Adrenal gland (tissue), 12 donors: Measurements from ENCODE around the gene TTC4. TPM values are rescaled to one million over a fixed set of nuclear protein-coding genes. Genes with fewer than 3 reads are reported as not detected.

Experiments used
- DNase-seq, 7 donors: peaks; one replicate each; pipeline ENCODE4 v3.0.0-alpha.2; 2019 to 2020
- H3K27ac ChIP-seq, 5 donors: fragments of 200-600 bp; sonication (generic) in 4 of 5; 1 replicate in 3 of 5; 2 replicates in 2 of 5; pipeline versions ENCODE4 v1.5.1 to v1.8.0; 2016 to 2020; ENCODE audit warnings: mild to moderate bottlenecking in 1 of 5
- H3K27me3 ChIP-seq: fragments of 200-600 bp; 2 replicates; pipeline ENCODE4 v1.8.0; 2021
- H3K36me3 ChIP-seq, 2 donors: fragments of 200-600 bp; replicated peaks in 1 of 2; 1 replicate in 1 of 2; 2 replicates in 1 of 2; pipeline versions ENCODE4 v1.5.1 to v1.8.0; 2018 to 2022
- H3K4me1 ChIP-seq, 2 donors: fragments of 200-600 bp; replicated peaks in 1 of 2; 1 replicate in 1 of 2; 2 replicates in 1 of 2; pipeline versions ENCODE4 v1.5.1 to v1.8.0; 2018 to 2021
- H3K4me3 ChIP-seq, 4 donors: fragments of 200-600 bp; sonication (generic) in 3 of 4; one replicate each; pipeline ENCODE4 v1.5.1; 2016 to 2018
- H3K9me3 ChIP-seq, 3 donors: fragments of 200-600 bp; sonication (generic) in 1 of 3; replicated peaks in 1 of 3; 1 replicate in 2 of 3; 2 replicates in 1 of 3; pipeline versions ENCODE4 v1.5.1 to v1.8.0; 2016 to 2021
- POLR2A ChIP-seq, 2 donors: fragments of 450-650 bp; IDR thresholded peaks; one replicate each; pipeline ENCODE4 v1.6.1; 2017; ENCODE audit warnings: antibody characterized with exemption in 2 of 2, mild to moderate bottlenecking in 2 of 2, moderate library complexity in 1 of 2
- WGBS, 4 donors: extraction: QIAGEN DNeasy Blood & Tissue Kit in 2 of 4; methylation state at CpG; one replicate each; pipeline versions ENCODE4 v1.1.5 to v1.1.7; 2013 to 2017; 5-methylcytosine and 5-hydroxymethylcytosine counted together
- intact Hi-C, 2 donors: fragments of 100-400 bp; cut with DNase I; formaldehyde crosslinking; loops; one replicate each; pipeline versions ENCODE4 v1.14.1 to v1.15.0; 2022 to 2023
- polyA plus RNA-seq, 3 donors: library from polyadenylated mRNA; stranded (reverse); fragments of 200-250 nt in 2 of 3; fragments of 350-450 nt in 1 of 3; fragmentation: Illumina TruSeq in 1 of 3; extraction: RNeasy Lipid Tissue Mini Kit (QIAGEN cat#74804) in 1 of 3; gene quantifications; one replicate each; pipeline ENCODE4 v1.2.3, GENCODE V29; 2013 to 2014
- total RNA-seq, 9 donors: library from RNA; depleted of rRNA in 4 of 9; stranded (reverse); fragments of >200 nt in 4 of 9; fragments of 120-200 nt in 1 of 9; fragmentation: NEBNext Ultra II Directional in 1 of 9; extraction: Animal tissue kit (Norgen Biotek cat#: 25700) in 1 of 9; gene quantifications; one replicate each; pipeline versions ENCODE4 v1.1.0 to v1.2.4, GENCODE V29; 2013 to 2023
- TF ChIP-seq, protein P1 (sequence below), 6 experiments: fragments of 450-650 bp in 4 of 6; fragments of 200-600 bp in 2 of 6; sonication (generic) in 1 of 6; IDR thresholded peaks; 1 replicate in 5 of 6; 2 replicates in 1 of 6; pipeline versions ENCODE4 v1.5.1 to v1.8.0; 2016 to 2021; ENCODE audit warnings: antibody characterized with exemption in 6 of 6, mild to moderate bottlenecking in 2 of 6, moderate library complexity in 1 of 6
- donor health status: healthy with polysubstance abuse.
- donor health status: Bipolar disorder and iron deficiency.
- donor health status: DM: yes; HTN: yes; CAD: no.
- donor health status: DM: no; HTN: no; CAD: no.
- donor health status: DM: no; HTN: no; CAD: no.
- donor health status: DM: yes; HTN: yes; CAD: no.

The TTC4 gene
- total and polyA plus RNA-seq, 12 donors: 7.0 to 59.9 (median 18.6) TPM

DNA sequence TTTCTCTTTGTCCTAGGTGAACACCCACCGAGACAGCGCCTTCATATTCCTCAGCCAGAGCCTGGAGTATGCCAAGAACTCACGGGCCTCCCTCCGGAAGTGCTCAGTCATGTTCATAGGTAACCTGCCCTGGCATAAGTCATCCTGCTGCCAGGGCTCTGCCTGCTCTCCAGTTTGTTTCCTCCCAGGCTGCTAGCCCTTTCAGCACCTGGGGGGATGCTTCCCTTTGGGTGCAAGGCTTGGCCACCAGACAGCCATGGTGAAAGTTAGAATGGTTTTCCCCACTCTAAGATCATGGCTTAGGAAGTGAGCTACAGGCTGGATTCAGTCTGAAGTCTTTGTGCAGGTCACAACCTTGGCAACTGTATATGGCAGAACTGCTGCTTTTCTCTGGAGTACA is 9.2 kb upstream of the TTC4 start:
- no peaks in the 10 kb centered on the region for H3K36me3 ChIP-seq
- no peaks in the 10 kb centered on the region for H3K9me3 ChIP-seq
- H3K4me3 ChIP-seq: no peak overlapping the region
- no peak for TF ChIP-seq POLR2A (IDR thresholded peaks at IDR 0.05)
- H3K27me3 ChIP-seq: no peaks in the 10 kb centered on the region
- 79 to 89% (median 86%) methylated on average over 3 to 4 of the region's 4 CpGs for WGBS, 4 donors
- intact Hi-C loops: no loop called here
- no peak for DNase-seq
- no peak overlapping the region for H3K27ac ChIP-seq
- H3K4me1 ChIP-seq: no peaks in the 10 kb centered on the region

DNA sequence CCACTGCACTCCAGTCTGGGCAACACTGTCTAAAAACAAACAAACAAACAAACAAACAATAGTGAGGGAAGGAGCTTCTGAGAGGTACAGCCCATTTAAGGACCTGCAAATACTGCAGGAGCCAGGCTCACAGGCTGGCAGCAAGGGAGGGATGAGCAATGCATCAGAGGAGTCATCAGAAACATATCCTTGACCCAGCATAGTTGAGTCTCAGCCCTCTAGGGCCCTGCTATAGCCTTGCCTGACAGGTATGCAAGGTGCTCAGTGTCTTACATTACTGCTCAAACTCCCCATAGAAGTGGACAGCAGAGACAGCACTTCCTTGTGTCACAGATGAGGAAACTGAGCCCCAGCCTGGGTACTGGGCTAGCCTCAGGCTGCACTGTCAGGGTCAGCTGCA is 7.3 kb upstream of the TTC4 start:
- DNase-seq: no peak
- H3K27ac ChIP-seq: no peak overlapping the region
- no peaks in the 10 kb centered on the region for H3K27me3 ChIP-seq
- H3K36me3 ChIP-seq: no peaks in the 10 kb centered on the region
- TF ChIP-seq, protein P1, sequence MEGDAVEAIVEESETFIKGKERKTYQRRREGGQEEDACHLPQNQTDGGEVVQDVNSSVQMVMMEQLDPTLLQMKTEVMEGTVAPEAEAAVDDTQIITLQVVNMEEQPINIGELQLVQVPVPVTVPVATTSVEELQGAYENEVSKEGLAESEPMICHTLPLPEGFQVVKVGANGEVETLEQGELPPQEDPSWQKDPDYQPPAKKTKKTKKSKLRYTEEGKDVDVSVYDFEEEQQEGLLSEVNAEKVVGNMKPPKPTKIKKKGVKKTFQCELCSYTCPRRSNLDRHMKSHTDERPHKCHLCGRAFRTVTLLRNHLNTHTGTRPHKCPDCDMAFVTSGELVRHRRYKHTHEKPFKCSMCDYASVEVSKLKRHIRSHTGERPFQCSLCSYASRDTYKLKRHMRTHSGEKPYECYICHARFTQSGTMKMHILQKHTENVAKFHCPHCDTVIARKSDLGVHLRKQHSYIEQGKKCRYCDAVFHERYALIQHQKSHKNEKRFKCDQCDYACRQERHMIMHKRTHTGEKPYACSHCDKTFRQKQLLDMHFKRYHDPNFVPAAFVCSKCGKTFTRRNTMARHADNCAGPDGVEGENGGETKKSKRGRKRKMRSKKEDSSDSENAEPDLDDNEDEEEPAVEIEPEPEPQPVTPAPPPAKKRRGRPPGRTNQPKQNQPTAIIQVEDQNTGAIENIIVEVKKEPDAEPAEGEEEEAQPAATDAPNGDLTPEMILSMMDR (IDR thresholded peaks at IDR 0.05): no peak
- no peak for TF ChIP-seq POLR2A (IDR thresholded peaks at IDR 0.05)
- H3K9me3 ChIP-seq: no peaks in the 10 kb centered on the region
- intact Hi-C loops: no loop called here
- H3K4me3 ChIP-seq: no peak overlapping the region
- H3K4me1 ChIP-seq: no peaks in the 10 kb centered on the region

DNA sequence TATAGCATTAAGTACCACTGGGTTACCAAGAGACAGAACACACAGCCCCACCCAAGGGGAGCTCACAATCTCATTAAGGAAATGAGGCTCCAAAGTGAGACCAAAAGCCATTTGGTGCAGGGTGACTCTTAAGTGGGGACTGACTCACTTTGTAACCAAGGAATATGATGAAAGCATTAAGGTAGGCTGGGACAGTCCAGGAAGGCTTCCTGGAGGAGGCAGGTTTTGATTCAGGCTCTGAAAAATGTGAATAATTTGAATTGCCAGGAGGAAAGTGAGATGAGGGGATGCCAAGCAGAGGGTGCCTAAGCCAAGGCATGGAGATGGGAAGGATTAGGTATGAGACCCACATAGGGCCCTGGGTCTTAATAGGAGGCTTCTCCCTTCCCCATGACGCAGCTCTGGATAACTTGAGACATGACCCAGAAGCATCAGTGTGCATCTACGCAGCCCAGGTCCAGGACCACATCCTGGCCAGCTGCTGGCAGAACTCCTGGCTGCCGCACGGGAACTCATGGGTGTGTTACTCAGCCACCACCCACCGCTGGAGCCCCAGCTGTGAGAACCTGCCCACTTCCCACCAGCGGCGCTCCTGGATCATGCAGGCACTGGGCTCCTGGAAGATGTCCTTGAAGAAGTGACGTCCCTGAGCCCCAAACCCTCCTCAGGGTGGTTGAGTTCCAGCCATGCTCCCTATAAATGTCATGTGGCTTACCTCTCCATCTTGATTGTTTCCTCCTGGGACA is 5.9 kb upstream of the TTC4 start:
- 75 to 80% (median 76%) methylated on average over 3 to 8 of the region's 8 CpGs for WGBS, 4 donors
- H3K27ac ChIP-seq: no peak overlapping the region
- H3K4me1 ChIP-seq: peaks cover 0 to 2% of the 10 kb centered on the region in 2 donors
- H3K4me3 ChIP-seq: no peak overlapping the region
- no peaks in the 10 kb centered on the region for H3K36me3 ChIP-seq
- no peak for TF ChIP-seq POLR2A (IDR thresholded peaks at IDR 0.05)
- TF ChIP-seq, protein P1 (IDR thresholded peaks at IDR 0.05): no peak
- intact Hi-C loops: no loop called here
- H3K27me3 ChIP-seq: no peaks in the 10 kb centered on the region
- no peak for DNase-seq
- H3K9me3 ChIP-seq: no peaks in the 10 kb centered on the region

DNA sequence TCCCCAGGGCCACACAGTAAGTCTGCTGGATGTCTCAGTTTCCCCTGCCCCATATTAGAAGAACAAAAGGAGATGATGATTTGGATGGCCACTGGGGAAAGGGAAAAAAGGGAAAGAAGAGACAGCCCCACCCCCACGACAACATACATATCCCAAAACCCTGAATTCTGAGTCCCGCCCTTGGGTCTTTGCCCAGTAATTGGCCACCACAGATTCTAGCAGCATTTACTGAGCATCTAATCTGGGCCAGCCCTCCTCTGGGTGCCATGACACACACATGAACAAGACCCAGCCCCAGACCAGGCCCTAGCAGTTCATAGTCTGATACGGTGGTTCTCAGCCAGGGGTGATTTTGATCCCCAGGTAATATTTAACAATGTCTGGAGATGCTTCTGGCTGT is 5.2 kb upstream of the TTC4 start:
- no peaks in the 10 kb centered on the region for H3K36me3 ChIP-seq
- WGBS, 4 donors: 74 to 84% (median 82%) methylated on average over 3 of the region's 3 CpGs
- no peaks in the 10 kb centered on the region for H3K27me3 ChIP-seq
- no peak overlapping the region for H3K27ac ChIP-seq
- DNase-seq: no peak
- TF ChIP-seq, protein P1 (IDR thresholded peaks at IDR 0.05): no peak
- TF ChIP-seq POLR2A (IDR thresholded peaks at IDR 0.05): no peak
- intact Hi-C loops: no loop called here
- H3K9me3 ChIP-seq: no peaks in the 10 kb centered on the region
- H3K4me3 ChIP-seq: no peak overlapping the region
- peaks cover 0 to 8% of the 10 kb centered on the region in 2 donors for H3K4me1 ChIP-seq

DNA sequence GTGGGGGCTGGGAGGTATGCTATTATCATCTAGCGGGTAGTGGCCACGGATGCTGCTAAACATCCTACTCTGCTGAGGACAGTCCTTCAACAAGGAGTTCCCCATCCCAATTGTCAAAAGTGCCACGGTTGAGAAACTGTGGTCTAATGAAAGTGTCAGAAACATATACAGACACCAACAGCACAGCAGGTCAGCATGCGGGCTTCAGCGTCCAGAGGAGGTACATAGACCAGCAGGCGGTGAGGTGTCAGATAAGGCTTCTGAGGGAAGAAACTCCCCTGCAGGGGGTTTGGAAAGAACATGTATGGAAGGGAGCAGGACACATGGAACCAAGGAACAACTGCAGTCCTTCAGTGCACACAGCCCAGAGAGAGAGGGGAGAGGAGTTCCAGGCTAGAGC is 4.8 kb upstream of the TTC4 start:
- WGBS, 4 donors: 78 to 85% (median 80%) methylated on average over 6 of the region's 6 CpGs
- no peak for TF ChIP-seq POLR2A (IDR thresholded peaks at IDR 0.05)
- TF ChIP-seq, protein P1 (IDR thresholded peaks at IDR 0.05): no peak
- no peak for DNase-seq
- Histone ChIP-seq H3K4me3 (no peak overlapping the region), H3K9me3 (no peaks in the 10 kb centered on the region), H3K27me3 (no peaks in the 10 kb centered on the region), H3K4me1 (peaks cover 0 to 8% of the 10 kb centered on the region in 2 donors), H3K27ac (no peak overlapping the region), H3K36me3 (no peaks in the 10 kb centered on the region)
- intact Hi-C loops: no loop called here
